IMR-90 (cell line): Measurements from ENCODE around the gene TMEM170B. TPM values are rescaled to one million over a fixed set of nuclear protein-coding genes. Genes with fewer than 3 reads are reported as not detected.
A peak's percentile ranks its signal among the peaks of the same experiment; 100 is the strongest.

Experiments
- ATAC-seq: fragments of 200-7000 bp; cut with Tn5 transposase; 2 replicates; pipeline ENCODE4 v1.9.1; 2020; ENCODE audit warnings: low read depth, mild to moderate bottlenecking, moderate library complexity
- BruUV-seq: library from RNA; stranded (reverse); fragments of 400-500 nt; replicated peaks from 2 replicates; lab custom pipeline; 2021; lab: Mats Ljungman, UMichigan
- CTCF ChIA-PET: fragments of 300-600 bp; formaldehyde crosslinking; extraction: SDS; loops from one replicate; lab custom pipeline; 2021; ENCODE audit warnings: antibody characterized with exemption; lab: Yijun Ruan, JAX
- POLR2A ChIA-PET: fragments of 300-600 bp; sonication (Branson Sonifier 250); formaldehyde crosslinking; loops from one replicate; lab custom pipeline; 2022; ENCODE audit warnings: antibody characterized with exemption; ENCODE audit not compliant: unreplicated experiment; lab: Charles Lee
- DNase-seq: peaks from one replicate; pipeline ENCODE4 v3.0.0; 2013
- H2AFZ ChIP-seq: replicated peaks from 2 replicates; pipeline ENCODE3; 2013; ENCODE audit warnings: low read length, mild to moderate bottlenecking; ENCODE audit not compliant: poor library complexity
- H2AK5ac ChIP-seq: 2 replicates; pipeline ENCODE4 v1.6.1; 2013; ENCODE audit warnings: low read depth, low read length, inconsistent platforms
- H2AK9ac ChIP-seq: replicated peaks from 2 replicates; pipeline ENCODE3; 2013; ENCODE audit warnings: mild to moderate bottlenecking, low read depth, low read length, moderate library complexity; ENCODE audit not compliant: poor library complexity
- H2BK120ac ChIP-seq: 2 replicates; pipeline ENCODE4 v1.6.1; 2013; ENCODE audit warnings: low read depth, low read length, inconsistent platforms
- H2BK15ac ChIP-seq: 3 replicates; pipeline ENCODE4 v1.6.1; 2013; ENCODE audit warnings: low read depth, low read length, inconsistent platforms
- H2BK20ac ChIP-seq: 2 replicates; pipeline ENCODE4 v1.6.1; 2013; ENCODE audit warnings: low read depth, mild to moderate bottlenecking, inconsistent platforms, low read length, moderate library complexity
- H2BK5ac ChIP-seq: 2 replicates; pipeline ENCODE4 v1.6.1; 2013; ENCODE audit warnings: mild to moderate bottlenecking, low read depth, low read length, inconsistent platforms; ENCODE audit not compliant: poor library complexity, severe bottlenecking
- H3K14ac ChIP-seq: replicated peaks from 2 replicates; pipeline ENCODE4 v1.6.1; 2013; ENCODE audit warnings: low read depth, low read length, inconsistent platforms
- H3K18ac ChIP-seq: 2 replicates; pipeline ENCODE4 v1.6.1; 2013; ENCODE audit warnings: low read depth, low read length, control low read depth
- H3K23ac ChIP-seq: 2 replicates; pipeline ENCODE4 v1.6.1; 2013; ENCODE audit warnings: low read depth, low read length, inconsistent platforms
- H3K27ac ChIP-seq: 2 replicates; pipeline ENCODE4 v1.5.1; 2013; ENCODE audit warnings: mild to moderate bottlenecking, control low read depth, low read length; ENCODE audit not compliant: insufficient read depth
- H3K27me3 ChIP-seq: 2 replicates; pipeline ENCODE4 v1.6.1; 2013; ENCODE audit warnings: low read length; ENCODE audit not compliant: control insufficient read depth, insufficient read depth
- H3K36me3 ChIP-seq: 2 replicates; pipeline ENCODE4 v1.6.1; 2013; ENCODE audit warnings: low read length, mixed read lengths; ENCODE audit not compliant: control insufficient read depth, insufficient read depth
- H3K4ac ChIP-seq: 2 replicates; pipeline ENCODE4 v1.6.1; 2013; ENCODE audit warnings: low read depth, low read length, inconsistent platforms
- H3K4me1 ChIP-seq: 2 replicates; pipeline ENCODE4 v1.6.1; 2013; ENCODE audit warnings: low read length, mixed read lengths; ENCODE audit not compliant: control insufficient read depth, insufficient read depth
- H3K4me2 ChIP-seq: 2 replicates; pipeline ENCODE4 v1.6.1; 2013; ENCODE audit warnings: low read depth, mild to moderate bottlenecking, control low read depth, low read length, moderate library complexity
- H3K4me3 ChIP-seq: 2 replicates; pipeline ENCODE4 v1.5.1; 2013; ENCODE audit warnings: low read depth, mild to moderate bottlenecking, control low read depth, low read length, moderate library complexity; ENCODE audit not compliant: insufficient read depth
- H3K56ac ChIP-seq: 2 replicates; pipeline ENCODE4 v1.6.1; 2013; ENCODE audit warnings: low read length, inconsistent platforms; ENCODE audit not compliant: insufficient read depth; ENCODE audit errors: extremely low read depth
- H3K79me1 ChIP-seq, 2 experiments: 2 replicates each; pipeline ENCODE4 v1.6.1; 2013; ENCODE audit warnings: low read length in 2 of 2, inconsistent platforms in 1 of 2, low read depth in 1 of 2
- H3K9ac ChIP-seq: 2 replicates; pipeline ENCODE4 v1.6.1; 2013; ENCODE audit warnings: low read depth, low read length, control low read depth
- H3K9me1 ChIP-seq: 2 replicates; pipeline ENCODE4 v1.6.1; 2013; ENCODE audit warnings: low read length, inconsistent platforms; ENCODE audit not compliant: insufficient read depth
- H3K9me3 ChIP-seq: 2 replicates; pipeline ENCODE4 v1.6.1; 2013; ENCODE audit warnings: low read length; ENCODE audit not compliant: control insufficient read depth, insufficient read depth
- H4K20me1 ChIP-seq: 2 replicates; pipeline ENCODE4 v1.6.1; 2013; ENCODE audit warnings: low read length, inconsistent platforms; ENCODE audit not compliant: insufficient read depth
- H4K5ac ChIP-seq: 2 replicates; pipeline ENCODE4 v1.6.1; 2013; ENCODE audit warnings: mild to moderate bottlenecking, low read depth, low read length, control low read depth
- H4K8ac ChIP-seq, 2 experiments: 2 replicates each; pipeline ENCODE4 v1.6.1; 2013; ENCODE audit warnings: low read depth in 2 of 2, low read length in 2 of 2, control low read depth in 1 of 2, inconsistent platforms in 1 of 2
- H4K91ac ChIP-seq: 2 replicates; pipeline ENCODE4 v1.6.1; 2013; ENCODE audit warnings: low read depth, low read length, inconsistent platforms; ENCODE audit not compliant: insufficient read depth
- MAZ ChIP-seq: IDR thresholded peaks from 2 replicates; pipeline ENCODE4 v1.6.1; 2012; ENCODE audit warnings: low read depth, mild to moderate bottlenecking, low read length, improper control_type of control experiment, moderate library complexity, borderline replicate concordance
- RFX5 ChIP-seq: IDR thresholded peaks from 2 replicates; pipeline ENCODE4 v1.8.0; 2012; ENCODE audit warnings: low read depth, mild to moderate bottlenecking, low read length, moderate library complexity
- SMC3 ChIP-seq: fragments of 150-350 bp; IDR thresholded peaks from 2 replicates; pipeline ENCODE4 v1.6.1; 2016; ENCODE audit warnings: low read depth, mild to moderate bottlenecking, antibody characterized with exemption, low read length, moderate library complexity
- WGBS, 2 experiments: methylation state at CpG; one replicate each; pipeline versions ENCODE4 v1.1.5 to v1.1.7; 2013; ENCODE audit warnings: missing lambda C conversion rate in 2 of 2; ENCODE audit not compliant: insufficient read length in 1 of 2; ENCODE audit errors: extremely low coverage in 2 of 2; 5-methylcytosine and 5-hydroxymethylcytosine counted together
- dilution Hi-C: fragments of 300-500 bp; cut with HindIII; formaldehyde crosslinking; loops from one replicate; pipeline ENCODE4 v1.14.3; 2018; ENCODE audit warnings: low sequenced_read_pairs; ENCODE audit not compliant: unreplicated experiment
- in situ Hi-C: fragments of 300-500 bp; cut with MboI; formaldehyde crosslinking; loops from 3 replicates; pipeline ENCODE4 v1.14.3; 2019; ENCODE audit warnings: low sequenced_read_pairs, inconsistent platforms, mixed read lengths
- intact Hi-C: fragments of 100-400 bp; cut with micrococcal nuclease; formaldehyde crosslinking; loops from 2 replicates; pipeline ENCODE4 v1.10.0; 2022
- polyA plus RNA-seq, 3 experiments: library from polyadenylated mRNA; depleted of rRNA; stranded (reverse); fragments of >200 nt; gene quantifications; 2 replicates each; pipeline ENCODE4 v1.2.3, GENCODE V29; 2012; ENCODE audit warnings: low replicate concordance in 1 of 3
- total RNA-seq: library from RNA; depleted of rRNA; stranded (reverse); fragments of >200 nt; gene quantifications from 2 replicates; pipeline ENCODE4 v1.2.3, GENCODE V29; 2012
- TF ChIP-seq, protein P1 (sequence below): fragments of 150-350 bp; IDR thresholded peaks from 2 replicates; pipeline ENCODE4 v1.6.1; 2017; ENCODE audit warnings: mild to moderate bottlenecking, antibody characterized with exemption, low read length, low read depth
- TF ChIP-seq, protein P2 (sequence below): fragments of 150-350 bp; IDR thresholded peaks from 2 replicates; pipeline ENCODE4 v1.6.1; 2016; ENCODE audit warnings: low read depth, mild to moderate bottlenecking, low read length, moderate library complexity, borderline replicate concordance

The TMEM170B gene
- total and polyA plus RNA-seq, 2 of the 4 experiments (the other 2 are of a cell fraction): 0.10 to 0.18 TPM

DNA sequence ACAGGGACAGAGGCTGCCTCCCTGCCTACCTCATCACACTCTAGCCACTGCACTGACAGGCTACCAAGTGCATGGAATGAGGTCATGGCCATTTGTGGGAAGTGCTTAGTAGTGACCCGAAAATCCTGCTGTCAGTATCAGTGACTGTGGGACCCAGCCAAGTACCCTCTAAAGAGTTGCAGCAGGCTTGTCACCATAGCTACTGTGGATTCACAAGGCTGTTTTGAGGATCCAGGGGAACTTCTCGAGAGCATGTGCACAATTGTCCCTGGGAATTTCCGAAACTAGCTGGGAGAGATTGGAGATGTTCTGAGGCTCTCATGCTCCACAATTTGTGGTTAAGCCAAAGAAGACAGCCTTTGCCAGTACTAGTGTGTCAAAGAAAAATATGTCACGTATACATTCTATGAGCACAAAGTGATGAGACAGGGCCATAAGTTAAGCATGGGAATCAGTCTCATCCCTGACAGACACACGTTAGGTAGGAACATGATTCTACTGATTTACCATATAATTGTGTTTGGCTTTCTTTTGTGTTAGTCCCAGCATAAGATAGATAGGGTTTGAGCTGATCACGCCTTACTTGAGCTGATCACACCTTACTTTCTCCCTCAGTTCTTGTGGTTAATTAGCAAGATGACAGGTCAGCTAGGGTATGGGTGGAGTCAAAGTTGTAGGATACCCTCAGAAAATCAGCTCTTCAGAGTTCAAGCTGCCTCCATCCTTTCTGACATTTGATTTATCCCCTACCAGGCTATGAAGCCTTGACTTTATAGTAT, 42.6 kb upstream of the TMEM170B start:
- Histone ChIP-seq H2BK15ac (peak overlapping the region; percentile 38; the same call in 2 of the 3 replicates), H3K27ac (no peak overlapping the region), H3K9me1 (peaks cover 16% of the 10 kb centered on the region), H3K23ac (no peak overlapping the region), H3K79me1 (no peaks in the 10 kb centered on the region), H3K9ac (no peak overlapping the region), H3K9me3 (no peaks in the 10 kb centered on the region), H2AK5ac (peak overlapping the region; percentile 91), H3K4me3 (no peak overlapping the region), H3K27me3 (no peaks in the 10 kb centered on the region), H3K4me1 (peaks cover 6% of the 10 kb centered on the region), H4K20me1 (no peaks in the 10 kb centered on the region), H4K91ac (no peak overlapping the region), H3K18ac (peak overlapping the region; percentile 36), H2BK20ac (peak overlapping the region; percentile 76; the same call in 1 of the 2 replicates), H3K56ac (no peak overlapping the region), H3K36me3 (no peaks in the 10 kb centered on the region), H2AFZ (peak overlapping the region; percentile 16), H2AK9ac (peak overlapping the region; percentile 20), H3K4ac (peak overlapping the region; percentile 42), H3K14ac (peak overlapping the region; percentile 47; the same call in 1 of the 2 replicates), H2BK5ac (no peak overlapping the region), H4K5ac (peak overlapping the region; percentile 49; the same call in 1 of the 2 replicates), H2BK120ac (peak overlapping the region; percentile 44), H4K8ac (peak overlapping the region in 1 of 2 experiments; percentile 9; a peak in 1 of 4 replicates), H3K4me2 (no peak overlapping the region)
- in situ Hi-C loops (loop anchor here (5.0 to 10.0 kb wide), 4 partner anchors 260 to 543 kb away; partner anchors contain the start of gene NEDD9), dilution Hi-C loops (no loop called here), intact Hi-C loops (loop anchor here (5.0 kb wide), 2 partner anchors 168 to 223 kb away; no protein-coding TSS in a partner anchor)
- no peak for TF ChIP-seq RFX5
- TF ChIP-seq, protein P1, sequence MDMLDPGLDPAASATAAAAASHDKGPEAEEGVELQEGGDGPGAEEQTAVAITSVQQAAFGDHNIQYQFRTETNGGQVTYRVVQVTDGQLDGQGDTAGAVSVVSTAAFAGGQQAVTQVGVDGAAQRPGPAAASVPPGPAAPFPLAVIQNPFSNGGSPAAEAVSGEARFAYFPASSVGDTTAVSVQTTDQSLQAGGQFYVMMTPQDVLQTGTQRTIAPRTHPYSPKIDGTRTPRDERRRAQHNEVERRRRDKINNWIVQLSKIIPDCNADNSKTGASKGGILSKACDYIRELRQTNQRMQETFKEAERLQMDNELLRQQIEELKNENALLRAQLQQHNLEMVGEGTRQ: no peak
- no peak for TF ChIP-seq SMC3
- TF ChIP-seq, protein P2, sequence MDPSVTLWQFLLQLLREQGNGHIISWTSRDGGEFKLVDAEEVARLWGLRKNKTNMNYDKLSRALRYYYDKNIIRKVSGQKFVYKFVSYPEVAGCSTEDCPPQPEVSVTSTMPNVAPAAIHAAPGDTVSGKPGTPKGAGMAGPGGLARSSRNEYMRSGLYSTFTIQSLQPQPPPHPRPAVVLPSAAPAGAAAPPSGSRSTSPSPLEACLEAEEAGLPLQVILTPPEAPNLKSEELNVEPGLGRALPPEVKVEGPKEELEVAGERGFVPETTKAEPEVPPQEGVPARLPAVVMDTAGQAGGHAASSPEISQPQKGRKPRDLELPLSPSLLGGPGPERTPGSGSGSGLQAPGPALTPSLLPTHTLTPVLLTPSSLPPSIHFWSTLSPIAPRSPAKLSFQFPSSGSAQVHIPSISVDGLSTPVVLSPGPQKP: no peak
- no peak for TF ChIP-seq MAZ
- DNase-seq: no peak
- POLR2A ChIA-PET: no interaction called here
- no peak for ATAC-seq
- CTCF ChIA-PET: interaction anchor here (0.6 to 2.8 kb wide), 9 partner anchors 66 to 401 kb away, joined by 3 to 15 read pairs (median 5); partner anchors contain the start of gene SMIM13
- 100% methylated on average over 2 of the region's 6 CpGs; no CpG with 5 or more reads in 1 of the 2 experiments for WGBS, 2 experiments
- no TSS peak for BruUV-seq
